Caki2 (cell line): ENCODE data around the gene GREB1. TPM values are rescaled to one million over a fixed set of nuclear protein-coding genes. Genes with fewer than 3 reads are reported as not detected.

ENCODE experiments used
- DNase-seq: peaks from one replicate; pipeline ENCODE4 v3.0.0-alpha.2; 2015; ENCODE audit warnings: low read depth
- in situ Hi-C: cut with HindIII; loops from 2 replicates; pipeline ENCODE4 v1.10.0; 2016; ENCODE audit warnings: low sequenced_read_pairs, low pct_unique_long_range_greater_than_20kb, mixed read lengths
- total RNA-seq: library from RNA; depleted of rRNA; stranded (reverse); fragments of >200 nt; shearing (Covaris generic); gene quantifications from 2 replicates; pipeline ENCODE4 v1.2.3, GENCODE V29; 2014; ENCODE audit warnings: low replicate concordance

Gene GREB1
- total RNA-seq, 1 experiment from 2014 or later: 0.91 TPM

- DNase-seq: no peak
- in situ Hi-C loops: no loop called here
Measured at GRCh38 chr2:11534746-11535484, 1.1 kb downstream of the GREB1 start.

- DNase-seq: no peak
- in situ Hi-C loops: no loop called here
Measured at GRCh38 chr2:11535899-11536344, 2.1 kb downstream of the GREB1 start.

- in situ Hi-C loops: no loop called here
- no peak for DNase-seq
Measured at GRCh38 chr2:11537951-11538350, 4.1 kb downstream of the GREB1 start.

- in situ Hi-C loops: no loop called here
- DNase-seq: no peak
Measured at GRCh38 chr2:11539317-11540147, 5.7 kb downstream of the GREB1 start.

- no peak for DNase-seq
- in situ Hi-C loops: no loop called here
Measured at GRCh38 chr2:11540148-11540995, 6.5 kb downstream of the GREB1 start.

- in situ Hi-C loops: no loop called here
- DNase-seq: no peak
Measured at GRCh38 chr2:11540996-11541692, 7.3 kb downstream of the GREB1 start.

- in situ Hi-C loops: no loop called here
- no peak for DNase-seq
Measured at GRCh38 chr2:11541693-11542274, 7.9 kb downstream of the GREB1 start.

GRCh38 chr2:11542275-11542819, 8.5 kb downstream of the GREB1 start:
- in situ Hi-C loops: no loop called here
- DNase-seq: no peak

- in situ Hi-C loops: no loop called here
- no peak for DNase-seq
Measured at GRCh38 chr2:11543337-11544216, 9.7 kb downstream of the GREB1 start.

GRCh38 chr2:11546072-11546471, 12.2 kb downstream of the GREB1 start:
- in situ Hi-C loops: no loop called here
- no peak for DNase-seq

- no peak for DNase-seq
- in situ Hi-C loops: no loop called here
Measured at GRCh38 chr2:11547912-11548497, 14.2 kb downstream of the GREB1 start.

- in situ Hi-C loops: no loop called here
- DNase-seq: no peak
Measured at GRCh38 chr2:11550302-11550701, 16.5 kb downstream of the GREB1 start.

- DNase-seq: no peak
- in situ Hi-C loops: no loop called here
Measured at GRCh38 chr2:11550901-11551568, 17.2 kb downstream of the GREB1 start.

GRCh38 chr2:11551569-11552259, 17.9 kb downstream of the GREB1 start:
- DNase-seq: no peak
- in situ Hi-C loops: no loop called here

GRCh38 chr2:11552260-11552638, 18.4 kb downstream of the GREB1 start:
- in situ Hi-C loops: no loop called here
- no peak for DNase-seq
